ENCODE measurements around the gene MYO5B. TPM values are rescaled to one million over a fixed set of nuclear protein-coding genes. Genes with fewer than 3 reads are reported as not detected.

MYO5B gene
- total RNA-seq, 1 experiment from 2014 or later: 32.1 TPM

DNA sequence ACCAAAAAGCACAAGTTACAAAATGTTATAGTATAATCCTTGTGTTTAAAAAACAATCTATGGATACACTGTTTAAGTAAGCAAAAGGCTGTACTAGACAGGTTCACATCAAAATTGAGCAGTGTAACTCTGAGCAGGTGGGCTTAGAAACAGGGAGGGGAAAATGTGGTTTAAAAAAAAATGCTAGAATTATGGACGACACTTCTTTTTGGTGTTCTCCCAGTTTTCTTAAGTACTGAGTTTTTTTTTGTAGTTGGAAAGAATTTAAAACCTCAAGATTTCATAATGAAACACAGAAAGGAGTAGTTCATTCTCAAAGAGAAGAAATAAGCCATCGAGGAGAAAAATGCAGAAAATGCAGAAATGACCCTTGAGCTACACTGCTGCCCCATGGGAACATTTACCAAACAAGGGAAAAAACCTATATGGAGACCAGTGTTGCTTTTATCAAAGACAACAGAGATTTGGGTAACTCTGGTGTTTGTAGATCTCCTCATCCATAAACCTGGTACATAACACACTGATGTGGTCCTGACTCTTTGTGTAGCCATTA lies 100.7 kb downstream of the MYO5B start:
- no TSS peak for BruUV-seq (replicated peaks)
- Histone ChIP-seq H3K27ac (ENCODE audit: low read depth, low read length) (no peak overlapping the region), H3K9me2 (ENCODE audit: insufficient read depth) (no peaks in the 10 kb centered on the region), H3K4me3 (replicated peaks in 1 of 2; ENCODE audit: low read depth in 1 of 2, low read length in 2 of 2) (no peak overlapping the region), H3K9ac (ENCODE audit: low read length) (no peak overlapping the region), H4K20me1 (ENCODE audit: insufficient read depth) (no peaks in the 10 kb centered on the region; the same call in 1 of the 2 replicates), H2AFZ (ENCODE audit: low read depth, low read length, poor library complexity, severe bottlenecking) (no peak overlapping the region), H3K4me1 (ENCODE audit: control insufficient read depth in 1 of 2, insufficient read depth in 2 of 2, low read length in 2 of 2) (peaks cover 0 to 31% of the 10 kb centered on the region in 2 experiments; a peak in 1 of 4 replicates), H3K9me3 (ENCODE audit: control insufficient read depth in 1 of 2, insufficient read depth in 1 of 2, low read depth in 1 of 2, low read length in 2 of 2) (no peaks in the 10 kb centered on the region), H3K79me2 (ENCODE audit: insufficient read depth, low read length) (no peaks in the 10 kb centered on the region), H3K36me3 (ENCODE audit: control insufficient read depth in 1 of 2, insufficient read depth in 2 of 2, low read length in 2 of 2) (no peaks in the 10 kb centered on the region), H3K4me2 (ENCODE audit: low read length) (no peak overlapping the region), H3K27me3 (ENCODE audit: insufficient read depth, low read length) (no peaks in the 10 kb centered on the region)
- RAD21 ChIA-PET (ENCODE audit: low non-redundant PET in 1 of 2, low total read pairs in 2 of 2, uncharacterized antibody in 2 of 2, unreplicated experiment in 2 of 2): no interaction called here
- DNase-seq (ENCODE audit: low read depth, low spot score) (no peak), ATAC-seq (no peak)
- intact Hi-C loops (cut with micrococcal nuclease): no loop called here
- CTCF ChIA-PET: no interaction called here
- POLR2A ChIA-PET: no interaction called here
- TF ChIP-seq, protein P1, sequence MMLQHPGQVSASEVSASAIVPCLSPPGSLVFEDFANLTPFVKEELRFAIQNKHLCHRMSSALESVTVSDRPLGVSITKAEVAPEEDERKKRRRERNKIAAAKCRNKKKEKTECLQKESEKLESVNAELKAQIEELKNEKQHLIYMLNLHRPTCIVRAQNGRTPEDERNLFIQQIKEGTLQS (IDR thresholded peaks at IDR 0.05): no peak
- no peak for TF ChIP-seq RAD21 (IDR thresholded peaks at IDR 0.05; ENCODE audit: low read depth)
- no peak for TF ChIP-seq SIN3A (IDR thresholded peaks at IDR 0.05; ENCODE audit: low read depth)
- no peak for TF ChIP-seq POLR2AphosphoS5 (IDR thresholded peaks at IDR 0.05; ENCODE audit: low read depth, low read length)
- TF ChIP-seq ZFX (IDR thresholded peaks at IDR 0.05): no peak
- TF ChIP-seq TCF7L2 (IDR thresholded peaks at IDR 0.05; ENCODE audit: borderline replicate concordance, extremely low read depth, insufficient read depth, insufficient read length): no peak
- no peak for TF ChIP-seq YY1 (IDR thresholded peaks at IDR 0.05; ENCODE audit: extremely low read depth, insufficient replicate concordance, low read depth, low read length)
- TF ChIP-seq EGR1 (IDR thresholded peaks at IDR 0.05; ENCODE audit: low read depth): no peak
- TF ChIP-seq CEBPB (IDR thresholded peaks at IDR 0.05; ENCODE audit: low read depth): no peak

DNA sequence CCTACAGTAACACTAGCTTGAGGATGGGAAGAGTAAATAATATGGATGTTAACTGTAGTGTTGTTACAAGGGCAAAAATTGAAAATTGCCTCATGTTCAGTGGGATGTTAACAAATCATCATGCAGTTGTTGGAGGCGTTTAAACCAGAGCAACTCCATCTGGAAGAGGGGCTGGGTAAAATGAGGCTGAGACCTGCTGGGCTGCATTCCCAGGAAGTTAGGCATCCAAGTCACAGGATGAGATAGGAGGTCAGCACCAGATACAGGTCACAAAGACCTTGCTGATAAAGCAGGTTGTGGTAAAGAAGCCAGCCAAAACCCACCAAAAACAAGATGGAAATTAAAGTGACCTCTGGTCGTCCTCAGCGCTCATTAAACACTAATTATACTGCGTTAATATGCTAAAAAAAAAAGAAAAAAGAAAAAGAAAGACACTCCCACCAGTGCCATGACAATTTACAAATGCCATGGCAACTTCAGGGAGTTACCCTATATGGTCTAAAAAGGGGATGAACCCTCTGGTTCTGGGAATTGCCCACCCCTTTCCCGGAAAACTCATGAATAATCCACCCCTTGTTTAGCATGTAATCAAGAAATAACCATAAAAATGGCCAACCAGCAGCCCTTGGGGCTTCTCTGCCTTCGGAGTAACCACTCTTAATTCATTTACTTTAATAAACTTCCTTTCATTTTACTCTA lies 101.4 kb downstream of the MYO5B start:
- Histone ChIP-seq H3K36me3 (ENCODE audit: control insufficient read depth in 1 of 2, insufficient read depth in 2 of 2, low read length in 2 of 2) (no peaks in the 10 kb centered on the region), H3K27ac (ENCODE audit: low read depth, low read length) (no peak overlapping the region), H2AFZ (ENCODE audit: low read depth, low read length, poor library complexity, severe bottlenecking) (no peak overlapping the region), H4K20me1 (ENCODE audit: insufficient read depth) (no peaks in the 10 kb centered on the region; the same call in 1 of the 2 replicates), H3K4me1 (ENCODE audit: control insufficient read depth in 1 of 2, insufficient read depth in 2 of 2, low read length in 2 of 2) (peaks cover 0 to 31% of the 10 kb centered on the region in 2 experiments; a peak in 1 of 4 replicates), H3K79me2 (ENCODE audit: insufficient read depth, low read length) (no peaks in the 10 kb centered on the region), H3K9me2 (ENCODE audit: insufficient read depth) (no peaks in the 10 kb centered on the region), H3K27me3 (ENCODE audit: insufficient read depth, low read length) (no peaks in the 10 kb centered on the region), H3K4me2 (ENCODE audit: low read length) (no peak overlapping the region), H3K9me3 (ENCODE audit: control insufficient read depth in 1 of 2, insufficient read depth in 1 of 2, low read depth in 1 of 2, low read length in 2 of 2) (no peaks in the 10 kb centered on the region), H3K4me3 (replicated peaks in 1 of 2; ENCODE audit: low read depth in 1 of 2, low read length in 2 of 2) (no peak overlapping the region), H3K9ac (ENCODE audit: low read length) (no peak overlapping the region)
- ATAC-seq: no peak
- no peak for TF ChIP-seq CBX3 (IDR thresholded peaks at IDR 0.05; ENCODE audit: low read depth)
- no peak for TF ChIP-seq SIN3A (IDR thresholded peaks at IDR 0.05; ENCODE audit: low read depth)
- no peak for TF ChIP-seq ZNF274 (IDR thresholded peaks at IDR 0.05; ENCODE audit: low read depth, low read length)
- TF ChIP-seq CEBPB (IDR thresholded peaks at IDR 0.05; ENCODE audit: low read depth): no peak
- TF ChIP-seq TCF7L2 (IDR thresholded peaks at IDR 0.05; ENCODE audit: borderline replicate concordance, extremely low read depth, insufficient read depth, insufficient read length): no peak
- no peak for TF ChIP-seq EGR1 (IDR thresholded peaks at IDR 0.05; ENCODE audit: low read depth)
- ChIA-PET CTCF (no interaction called here), RAD21 (ENCODE audit: low non-redundant PET in 1 of 2, low total read pairs in 2 of 2, uncharacterized antibody in 2 of 2, unreplicated experiment in 2 of 2) (no interaction called here), POLR2A (no interaction called here)
- no TSS peak for BruUV-seq (replicated peaks)
- DNase-seq (ENCODE audit: low read depth, low spot score): no peak
- intact Hi-C loops (cut with micrococcal nuclease): no loop called here
